PC-9 (cell line): Measurements from ENCODE around the gene ZNF488.

Experiments
- EZH2 ChIP-seq: fragments of 200-600 bp; sonication (generic); IDR thresholded peaks from 2 replicates; pipeline ENCODE4 v1.8.0; 2017; ENCODE audit warnings: antibody characterized with exemption, low read depth
- TF ChIP-seq, protein P1 (sequence below): fragments of 200-600 bp; sonication (generic); conservative IDR thresholded peaks from 2 replicates; pipeline ENCODE4 v1.6.1; 2017; ENCODE audit warnings: mixed run types, antibody characterized with exemption, mild to moderate bottlenecking, moderate library complexity

- TF ChIP-seq, protein P1, sequence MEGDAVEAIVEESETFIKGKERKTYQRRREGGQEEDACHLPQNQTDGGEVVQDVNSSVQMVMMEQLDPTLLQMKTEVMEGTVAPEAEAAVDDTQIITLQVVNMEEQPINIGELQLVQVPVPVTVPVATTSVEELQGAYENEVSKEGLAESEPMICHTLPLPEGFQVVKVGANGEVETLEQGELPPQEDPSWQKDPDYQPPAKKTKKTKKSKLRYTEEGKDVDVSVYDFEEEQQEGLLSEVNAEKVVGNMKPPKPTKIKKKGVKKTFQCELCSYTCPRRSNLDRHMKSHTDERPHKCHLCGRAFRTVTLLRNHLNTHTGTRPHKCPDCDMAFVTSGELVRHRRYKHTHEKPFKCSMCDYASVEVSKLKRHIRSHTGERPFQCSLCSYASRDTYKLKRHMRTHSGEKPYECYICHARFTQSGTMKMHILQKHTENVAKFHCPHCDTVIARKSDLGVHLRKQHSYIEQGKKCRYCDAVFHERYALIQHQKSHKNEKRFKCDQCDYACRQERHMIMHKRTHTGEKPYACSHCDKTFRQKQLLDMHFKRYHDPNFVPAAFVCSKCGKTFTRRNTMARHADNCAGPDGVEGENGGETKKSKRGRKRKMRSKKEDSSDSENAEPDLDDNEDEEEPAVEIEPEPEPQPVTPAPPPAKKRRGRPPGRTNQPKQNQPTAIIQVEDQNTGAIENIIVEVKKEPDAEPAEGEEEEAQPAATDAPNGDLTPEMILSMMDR: no peak
- TF ChIP-seq EZH2: no peak
Measured at GRCh38 chr10:47330804-47331203, 53.3 kb downstream of the ZNF488 start.
